Colon (tissue), 2 donors: ENCODE results near the gene ABTB2.
"Not testable (repeated sequence)": the region's sequence is repeated elsewhere in the genome, so short reads cannot be mapped to it uniquely, and the experiment has no call there.

ENCODE experiments used
- FAIRE-seq: peaks from 2 replicates; lab custom pipeline; 2012; peaks lifted over from hg19 to GRCh38; lab: Jason Lieb, UNC
- donor health status: control.
- donor health status: control.

ABTB2 gene

DNA sequence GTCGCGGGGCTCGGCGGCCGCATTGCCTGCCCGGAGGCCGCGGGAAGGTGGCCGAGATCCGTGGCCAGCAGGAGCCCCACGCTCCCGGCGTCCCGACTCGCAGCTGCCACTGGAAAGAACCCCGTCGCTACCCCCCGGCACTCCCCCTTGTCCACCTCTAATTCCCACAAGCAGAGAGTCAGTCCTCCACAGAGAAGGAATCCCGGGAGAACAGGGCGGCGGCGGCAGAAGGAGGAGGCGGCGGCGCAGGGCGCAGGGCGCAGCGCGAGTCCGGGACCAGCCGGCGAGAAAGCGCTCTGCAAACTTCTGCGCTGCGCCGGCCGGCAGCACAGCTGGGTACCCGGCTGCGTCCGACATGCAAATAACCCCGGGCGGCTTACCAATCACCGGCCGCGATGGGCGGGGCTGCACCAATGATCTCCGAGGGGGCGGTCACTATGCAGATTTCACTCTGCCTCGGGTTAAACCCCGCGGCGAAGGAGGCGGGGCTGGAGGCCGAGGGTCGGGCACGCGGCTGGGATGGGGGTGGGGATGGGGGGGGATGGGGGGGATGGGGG lies at the start of gene ABTB2:
TSS of gene ABTB2 (minus strand) at position 310 of the 557 bp plus-strand sequence.
- no peak for FAIRE-seq

DNA sequence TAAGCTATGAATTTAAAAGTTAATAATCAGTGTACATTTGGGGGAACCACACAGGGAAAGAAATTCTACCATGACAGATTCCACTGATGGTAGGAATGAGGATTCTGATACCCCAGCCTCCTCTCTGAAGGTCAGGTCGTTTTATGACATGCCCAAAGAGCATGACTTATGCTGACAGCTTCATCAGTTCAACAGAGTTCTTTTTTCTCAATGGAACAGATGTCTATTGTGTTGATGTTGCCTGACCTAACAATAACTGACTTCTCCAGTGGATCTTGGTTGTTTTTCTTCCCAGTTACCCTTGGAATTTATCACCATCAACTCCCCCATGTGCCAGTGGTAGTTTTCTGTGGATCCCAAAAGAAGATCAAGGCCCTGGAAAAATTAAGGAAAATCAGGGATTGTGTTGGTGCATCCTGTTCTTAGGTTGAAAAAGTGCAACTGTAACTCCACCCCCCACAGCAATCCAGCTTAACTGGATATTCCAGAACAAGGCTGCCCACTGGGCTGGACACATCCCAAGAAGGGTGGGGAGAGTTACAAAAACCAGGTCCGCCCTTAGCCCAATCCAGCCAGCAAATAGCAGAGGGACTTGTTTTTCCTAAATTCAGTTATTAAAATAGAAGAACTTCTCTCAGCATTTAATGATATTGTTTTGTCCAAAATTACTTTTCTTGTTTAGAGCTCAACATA lies 49.5 kb upstream of the ABTB2 start:
- FAIRE-seq, result no peak

DNA sequence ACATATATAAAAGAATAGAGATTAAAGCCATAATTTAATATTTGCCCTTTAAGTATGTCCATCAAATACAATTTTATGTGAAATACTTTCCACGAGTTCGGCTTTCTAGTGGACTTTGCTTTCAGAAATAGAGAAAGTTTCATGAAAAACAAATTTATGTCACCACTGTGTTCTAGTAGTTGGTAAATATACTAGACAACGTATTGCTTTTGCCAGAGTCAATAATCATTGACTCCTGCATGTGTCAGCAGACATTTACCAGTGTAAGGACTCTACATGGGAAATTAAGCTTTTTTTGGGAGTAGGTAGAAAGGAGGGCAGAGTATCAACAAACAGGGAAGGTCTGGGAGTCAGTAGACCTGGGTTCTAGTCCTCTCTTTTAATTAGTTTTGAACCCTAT lies 48.6 kb upstream of the ABTB2 start:
- FAIRE-seq, result no peak

DNA sequence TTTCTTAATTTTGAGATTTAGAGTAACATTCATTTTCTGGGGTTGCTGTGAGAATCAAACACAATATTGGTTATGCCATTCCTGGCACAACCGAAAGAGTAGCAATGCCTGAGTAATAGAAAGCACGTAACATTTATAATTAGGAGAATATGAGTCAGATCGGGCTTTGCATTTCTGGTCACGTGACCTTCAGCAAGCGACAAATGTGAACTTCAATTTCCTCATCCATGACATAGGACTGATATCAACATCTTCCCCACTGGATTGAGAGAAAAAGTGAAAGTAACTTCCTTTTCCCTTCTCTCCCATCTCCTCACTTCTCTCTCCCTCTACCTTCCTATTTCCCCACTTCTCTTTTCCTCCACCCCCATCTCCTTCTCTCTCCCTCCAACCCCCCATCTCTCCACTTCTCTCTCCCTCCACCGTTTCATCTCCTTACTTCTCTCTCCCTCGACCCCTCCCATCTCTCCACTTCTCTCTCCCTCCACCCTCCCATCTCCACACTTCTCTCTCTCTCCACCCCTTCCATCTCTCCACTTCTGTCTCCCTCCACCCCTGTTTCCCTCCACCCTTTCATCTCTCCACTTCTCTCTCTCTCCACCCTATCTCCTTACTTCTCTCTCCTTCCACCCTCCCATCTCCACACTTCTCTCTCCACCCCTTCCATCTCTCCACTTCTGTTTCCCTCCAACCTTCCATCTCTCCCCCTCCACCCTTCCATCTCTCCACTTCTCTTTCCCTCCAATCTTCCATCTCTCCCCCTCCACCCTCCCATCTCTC lies 47.5 kb upstream of the ABTB2 start:
- no peak for FAIRE-seq

DNA sequence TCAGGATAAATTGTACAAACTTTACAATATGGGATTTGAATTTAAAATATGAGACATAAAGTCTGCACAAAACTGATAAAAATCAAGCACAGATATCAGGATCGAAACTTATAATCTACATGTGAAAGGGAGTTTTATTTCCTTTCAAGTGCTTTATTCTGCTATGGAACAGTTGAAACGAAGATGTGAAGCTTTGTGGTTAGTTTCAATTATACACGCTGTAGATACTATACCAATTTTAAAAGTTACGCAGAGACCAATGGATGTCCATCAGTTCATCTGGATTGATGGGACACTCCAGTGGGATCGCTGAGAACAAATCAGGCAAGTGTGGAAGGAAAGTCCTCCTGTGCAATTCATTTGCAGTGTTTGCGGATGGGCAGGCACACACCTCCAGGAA lies 46.5 kb upstream of the ABTB2 start:
- FAIRE-seq, result no peak

DNA sequence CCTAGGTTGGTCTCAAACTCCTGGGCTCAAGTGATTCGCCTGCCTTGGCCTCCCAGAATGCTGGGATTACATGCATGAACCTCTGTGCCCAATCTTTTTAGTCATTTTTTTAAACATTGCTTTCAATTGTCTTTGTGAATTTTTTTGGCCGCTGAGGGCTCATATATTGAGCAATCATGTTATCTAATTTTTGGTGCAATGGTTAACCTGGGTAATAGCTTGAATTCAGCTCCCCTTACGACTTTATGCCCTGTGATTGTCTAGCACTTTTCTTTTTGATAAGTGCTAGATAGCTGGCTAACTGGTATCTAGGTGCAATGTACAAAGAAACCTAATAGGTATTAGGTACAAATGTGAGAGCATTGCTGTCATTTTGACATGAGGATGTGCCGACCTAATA lies 45.6 kb upstream of the ABTB2 start:
- no peak for FAIRE-seq

DNA sequence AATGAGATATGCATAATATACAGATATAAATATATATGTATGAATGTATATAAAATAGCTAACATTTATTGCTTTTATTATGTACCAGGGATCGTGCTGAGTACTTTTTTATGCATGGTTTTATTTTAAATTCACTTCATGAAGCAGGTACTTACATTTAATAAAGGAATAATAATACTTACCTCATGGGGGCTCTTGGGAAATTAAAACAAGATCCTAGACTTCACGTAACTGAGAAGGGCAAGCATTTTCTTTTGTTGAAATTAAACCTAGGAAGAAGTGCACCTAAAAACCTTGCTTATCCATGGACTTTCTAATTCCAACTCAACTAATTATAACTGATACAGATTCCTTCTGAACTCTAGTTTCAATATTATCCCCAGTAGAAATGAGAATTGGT lies 40.0 kb upstream of the ABTB2 start:
- FAIRE-seq, result no peak

DNA sequence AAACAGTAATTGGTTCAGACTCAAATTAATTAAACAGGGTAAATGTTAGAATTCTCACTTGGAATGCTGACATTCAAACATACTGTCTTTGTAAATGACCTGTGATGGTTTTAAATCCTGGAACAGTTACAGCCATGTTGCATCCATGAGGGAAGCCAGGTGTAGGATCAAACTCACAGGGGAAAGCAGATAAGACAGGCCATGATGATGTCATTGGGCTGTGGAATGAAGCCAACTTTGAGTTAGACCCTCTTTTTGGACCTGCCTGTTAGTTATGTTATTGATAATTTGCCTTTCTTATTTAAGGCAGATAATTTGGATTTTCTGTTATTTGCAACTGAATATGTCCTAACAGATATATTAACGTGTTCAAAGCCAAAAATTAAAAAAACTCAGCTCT lies 39.3 kb upstream of the ABTB2 start:
- FAIRE-seq, result no peak

DNA sequence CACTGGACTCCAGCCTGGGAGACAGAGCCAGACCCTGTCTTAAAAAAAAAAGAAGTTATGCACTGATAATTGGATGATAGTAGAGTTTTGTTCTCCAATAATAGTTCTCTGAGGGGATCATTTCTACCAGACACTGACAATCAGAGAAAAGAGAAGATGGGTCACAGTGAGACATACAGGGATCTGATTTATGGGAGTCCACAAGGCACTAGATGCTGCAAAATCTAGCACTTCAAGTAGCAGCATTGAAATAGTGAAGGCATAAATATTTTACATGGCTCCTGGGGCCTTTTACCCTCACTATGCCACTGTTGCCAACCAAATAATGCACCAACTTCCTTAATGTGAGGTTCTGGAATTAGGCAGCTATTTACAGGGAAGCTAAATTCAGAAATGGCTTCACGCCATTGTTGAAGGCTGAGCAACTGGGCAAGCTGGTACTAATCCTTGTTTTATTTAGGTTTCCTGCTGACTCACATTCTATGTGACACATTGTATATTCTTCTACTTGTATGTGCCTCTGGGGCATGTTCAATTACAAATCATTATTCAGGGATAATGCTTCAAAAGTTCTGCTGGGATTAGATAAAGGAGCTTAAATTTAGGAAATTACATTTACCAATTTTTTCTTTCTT lies 38.2 kb upstream of the ABTB2 start:
- FAIRE-seq, result no peak

DNA sequence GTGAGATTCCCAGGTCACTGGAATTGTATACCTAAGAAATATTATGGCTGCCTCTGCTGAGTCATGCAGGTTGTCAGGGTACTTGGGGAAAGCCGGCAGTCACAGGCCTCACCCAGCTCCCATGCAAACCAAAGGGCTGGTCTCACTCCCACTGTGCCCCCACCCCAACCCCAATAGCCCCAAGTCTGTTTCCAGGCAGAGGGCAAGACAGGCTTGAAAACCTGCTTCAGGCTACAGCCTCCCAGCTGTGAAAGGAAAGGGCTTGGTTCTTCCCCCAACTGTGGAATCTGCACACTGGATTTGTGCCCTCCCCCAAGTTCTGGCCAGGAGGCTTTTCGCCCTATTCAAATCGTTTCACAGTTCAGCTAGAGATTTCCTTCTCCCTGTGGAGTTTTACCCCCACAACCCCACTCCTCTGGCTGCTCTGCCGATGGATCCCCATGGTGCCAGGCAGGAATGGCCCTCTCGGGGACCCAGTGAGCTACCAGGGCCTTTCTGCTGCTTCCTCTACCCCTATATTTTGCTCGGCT lies 37.0 kb upstream of the ABTB2 start:
- no peak for FAIRE-seq

DNA sequence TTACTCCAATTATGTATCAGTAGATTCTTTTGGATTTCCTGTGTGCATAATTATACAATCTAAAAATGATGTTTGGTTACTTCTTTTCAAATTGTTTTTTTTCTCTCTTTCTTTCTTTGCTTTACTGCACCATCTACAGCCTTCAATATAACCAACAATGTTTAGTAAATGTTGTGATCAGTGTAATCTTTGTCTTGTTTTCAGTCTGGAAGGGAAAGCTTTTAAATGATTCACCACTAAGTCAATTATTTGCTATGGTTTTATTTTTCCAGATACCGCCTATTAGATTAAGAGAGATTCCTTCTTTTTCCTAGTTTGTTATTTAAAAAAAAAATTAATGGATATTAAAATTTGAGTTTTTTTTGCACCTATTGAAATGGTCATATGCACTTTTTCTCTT lies 29.8 kb upstream of the ABTB2 start:
- no peak for FAIRE-seq

DNA sequence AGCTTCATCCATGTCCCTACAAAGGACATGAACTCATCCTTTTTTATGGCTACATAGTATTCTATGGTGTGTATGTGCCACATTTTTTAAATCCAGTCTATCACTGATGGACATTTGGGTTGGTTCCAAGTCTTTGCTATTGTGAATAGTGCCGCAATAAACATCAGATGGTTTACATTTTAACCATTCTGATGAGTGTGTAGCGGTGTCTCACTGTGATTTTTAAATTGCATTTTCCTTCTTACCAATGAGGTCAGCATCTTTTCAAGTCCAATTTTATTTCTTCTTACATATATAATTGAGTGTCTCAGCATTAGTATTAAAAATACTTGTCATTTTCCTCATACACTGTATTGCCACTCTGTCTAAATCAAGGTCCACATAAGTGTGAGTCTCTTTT lies 28.5 kb upstream of the ABTB2 start:
- FAIRE-seq, result not testable (repeated sequence)

DNA sequence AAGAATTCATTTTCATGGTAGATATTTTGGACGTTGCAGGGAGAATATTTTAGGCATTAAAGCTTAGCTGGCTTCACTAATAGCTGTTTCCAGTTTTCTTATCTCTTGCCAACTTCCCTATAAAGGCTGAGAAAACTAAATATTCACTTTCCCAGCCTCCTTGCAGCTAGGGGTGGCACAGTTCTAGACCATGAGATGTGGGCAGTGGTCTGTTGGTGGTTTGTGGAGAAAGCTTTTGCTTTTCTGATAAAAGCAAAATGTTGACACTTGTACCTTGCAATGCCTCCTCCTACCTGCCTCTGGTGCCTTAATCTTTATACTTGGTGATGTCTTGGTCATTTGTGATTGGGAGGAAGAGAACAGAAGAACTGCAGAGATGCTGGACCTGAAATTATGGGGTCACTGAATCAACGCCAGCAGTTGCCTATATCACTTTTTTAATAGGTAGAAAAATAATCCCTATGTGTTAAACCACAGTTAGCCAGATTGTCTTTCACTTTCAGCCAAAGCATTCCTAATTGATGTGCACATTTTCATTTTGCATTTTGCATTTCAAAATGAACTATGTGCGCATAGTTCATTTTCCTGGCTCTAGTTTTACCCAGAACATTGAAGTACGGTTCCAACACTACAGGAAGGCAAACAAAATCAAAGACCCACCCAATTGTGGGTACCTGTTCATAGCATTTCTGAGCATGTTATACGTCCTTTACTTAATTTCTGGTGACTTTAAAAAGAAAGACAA lies 24.9 kb upstream of the ABTB2 start:
- FAIRE-seq, result no peak

DNA sequence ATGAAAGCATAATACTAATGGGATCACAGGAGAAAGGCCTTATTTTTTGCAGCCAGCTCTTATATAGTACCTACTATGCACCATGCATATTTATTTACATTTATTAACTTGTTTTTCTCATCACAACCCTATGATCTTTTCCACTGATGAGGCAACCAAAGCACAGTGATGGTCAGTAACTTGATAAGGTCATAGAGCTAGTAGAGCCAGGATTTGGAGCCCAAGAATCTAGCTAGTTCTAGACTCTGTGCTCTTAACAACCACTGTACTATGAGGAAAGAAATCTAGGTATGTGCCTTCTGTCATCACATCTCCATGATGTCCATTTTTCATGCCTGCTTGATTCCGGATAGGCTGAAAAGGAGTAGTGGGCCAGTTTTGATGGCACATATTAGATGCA lies 24.0 kb upstream of the ABTB2 start:
- no peak for FAIRE-seq

DNA sequence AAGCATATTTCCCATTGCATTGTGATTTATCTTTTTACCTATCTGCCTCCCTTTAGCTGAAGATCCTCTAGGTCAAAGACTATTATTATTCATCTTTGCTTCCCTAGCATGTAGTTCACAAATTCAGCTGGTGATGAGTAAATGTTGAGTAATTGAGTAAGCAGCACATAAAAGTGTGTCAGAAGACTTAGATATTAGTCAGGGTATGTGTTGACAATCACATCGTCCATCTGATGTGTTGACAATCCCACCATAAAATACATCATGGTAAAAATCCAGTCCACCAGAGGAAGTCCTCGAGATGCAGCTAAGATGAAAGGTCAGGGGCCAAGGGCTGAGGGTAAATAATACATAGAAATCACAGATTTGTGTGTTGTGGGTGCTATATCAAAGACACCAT lies 22.9 kb upstream of the ABTB2 start:
- no peak for FAIRE-seq

DNA sequence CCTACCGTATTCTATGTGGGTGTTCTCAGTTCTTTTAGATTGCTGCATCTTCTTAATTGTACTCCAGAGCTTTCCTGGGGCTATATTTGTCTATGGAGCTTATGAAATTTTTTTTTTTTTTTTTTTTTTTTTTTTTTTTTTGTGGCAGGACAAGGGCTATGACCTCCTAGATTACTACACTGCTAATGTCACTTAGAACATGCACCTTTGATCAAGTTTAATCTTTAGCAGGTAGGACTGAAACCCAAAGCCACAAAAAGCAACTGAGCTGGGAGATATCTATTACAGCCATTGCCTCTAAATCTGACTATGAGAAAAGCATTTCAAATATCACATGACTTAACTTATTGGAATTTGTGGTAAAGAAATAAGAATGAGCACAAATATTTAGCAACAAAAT lies 21.7 kb upstream of the ABTB2 start:
- FAIRE-seq, result no peak

DNA sequence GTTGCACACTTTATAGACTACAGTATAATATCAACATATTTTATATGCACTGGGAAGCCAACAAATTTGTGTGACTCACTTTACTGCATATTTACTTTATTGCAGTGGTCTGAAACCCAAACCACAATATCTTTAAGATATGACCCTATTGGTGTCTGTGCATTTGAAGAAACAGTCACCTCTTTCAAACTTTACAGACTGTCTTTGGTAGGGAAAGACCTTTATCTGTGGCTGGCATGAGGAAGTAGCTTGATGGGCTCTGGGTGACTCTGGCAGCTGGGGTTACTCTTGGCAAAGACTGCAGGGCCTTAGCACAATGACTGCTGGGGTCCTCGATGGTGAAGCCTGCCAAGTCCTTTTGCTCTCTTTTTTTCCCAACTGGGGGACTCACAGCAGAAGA lies 21.3 kb upstream of the ABTB2 start:
- no peak for FAIRE-seq

DNA sequence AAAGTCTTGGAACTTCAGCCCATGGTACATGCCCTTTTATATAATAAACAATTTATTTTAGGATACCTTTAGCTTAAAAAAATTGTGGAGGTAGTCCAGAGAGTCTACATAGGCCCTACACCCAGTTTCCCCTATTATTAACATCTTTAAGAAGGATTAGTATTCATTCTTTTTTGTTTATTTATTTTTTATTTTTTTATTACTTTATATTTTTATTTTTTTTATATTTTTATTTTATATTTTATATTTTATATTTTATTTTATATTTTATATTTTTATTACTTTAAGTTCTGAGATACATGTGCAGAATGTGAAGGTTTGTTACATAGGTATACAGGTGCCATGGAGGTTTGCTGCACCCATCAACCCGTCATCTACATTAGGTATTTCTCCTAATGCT lies 15.9 kb upstream of the ABTB2 start:
- peak; percentile 78 for FAIRE-seq

DNA sequence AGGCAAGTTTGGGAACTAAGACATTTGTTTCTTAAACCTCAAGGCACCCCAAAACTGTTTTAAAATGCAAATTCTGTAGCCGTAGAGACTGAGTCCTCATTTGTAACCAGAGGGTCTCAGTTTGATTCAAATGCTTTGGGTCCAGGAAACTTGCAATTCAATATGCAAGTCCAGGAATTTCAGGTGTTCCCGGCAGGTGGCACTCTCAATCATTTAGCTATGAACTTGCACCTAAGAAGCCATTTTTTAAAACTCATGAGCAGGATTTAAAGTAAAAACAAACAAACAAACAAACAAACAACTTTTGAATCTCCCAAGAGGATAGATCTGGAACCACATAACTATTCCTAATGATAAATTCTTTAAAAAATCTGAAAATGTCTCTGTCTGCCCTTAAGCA lies 8.7 kb upstream of the ABTB2 start:
- no peak for FAIRE-seq

DNA sequence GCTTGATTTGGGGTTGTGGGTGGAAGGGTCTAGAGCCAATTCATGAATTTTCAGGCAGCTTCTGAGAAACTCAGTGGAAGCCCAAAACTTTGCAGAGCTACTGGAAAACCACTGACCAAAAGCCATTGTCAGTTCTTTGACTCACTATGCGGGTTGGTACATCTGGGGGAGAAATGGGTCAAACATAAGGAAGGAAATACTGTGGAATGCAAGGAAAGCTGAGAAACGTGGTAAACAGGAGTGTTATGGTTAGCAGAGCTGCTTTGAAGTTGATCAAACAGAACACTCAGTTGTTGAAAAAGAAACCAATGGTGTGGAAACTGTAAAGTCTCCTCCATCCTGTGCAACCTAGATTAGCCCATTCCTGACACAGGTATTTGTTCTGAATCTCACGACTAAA lies 6.3 kb upstream of the ABTB2 start:
- no peak for FAIRE-seq

DNA sequence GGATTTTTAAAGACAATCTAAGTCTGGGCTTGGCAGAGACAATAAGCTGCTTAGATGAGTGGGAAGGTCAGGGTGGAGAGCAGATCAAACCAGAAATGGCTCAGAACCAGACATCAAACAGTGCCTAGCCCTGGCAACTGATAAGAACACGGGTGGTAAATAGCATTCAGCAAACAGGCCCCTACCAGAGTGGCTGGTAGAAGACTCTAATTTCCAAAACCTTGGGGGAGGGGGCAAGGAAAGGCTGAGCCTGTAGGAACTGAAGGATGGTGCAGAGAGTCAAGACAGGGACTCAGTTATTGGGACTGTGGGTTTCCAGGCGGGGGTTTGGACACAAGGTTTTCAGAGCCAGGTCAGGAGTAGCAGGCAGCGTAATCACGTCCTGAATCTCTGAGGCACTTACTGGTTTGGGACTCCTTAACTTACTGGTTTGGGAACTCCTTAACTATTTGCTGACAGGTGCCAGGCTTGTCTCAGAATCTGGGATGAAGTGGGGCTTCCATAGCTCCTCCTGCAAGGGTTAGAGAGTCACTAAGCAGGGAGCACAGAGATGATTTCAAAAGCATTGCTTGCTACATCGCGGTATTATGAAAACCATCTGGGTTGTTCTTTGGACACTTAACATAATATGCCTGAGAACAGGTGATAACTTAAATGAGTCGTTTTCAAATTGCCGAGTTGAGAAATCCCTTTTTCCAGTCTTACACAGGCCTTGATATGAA lies 5.7 kb upstream of the ABTB2 start:
- FAIRE-seq, result no peak

DNA sequence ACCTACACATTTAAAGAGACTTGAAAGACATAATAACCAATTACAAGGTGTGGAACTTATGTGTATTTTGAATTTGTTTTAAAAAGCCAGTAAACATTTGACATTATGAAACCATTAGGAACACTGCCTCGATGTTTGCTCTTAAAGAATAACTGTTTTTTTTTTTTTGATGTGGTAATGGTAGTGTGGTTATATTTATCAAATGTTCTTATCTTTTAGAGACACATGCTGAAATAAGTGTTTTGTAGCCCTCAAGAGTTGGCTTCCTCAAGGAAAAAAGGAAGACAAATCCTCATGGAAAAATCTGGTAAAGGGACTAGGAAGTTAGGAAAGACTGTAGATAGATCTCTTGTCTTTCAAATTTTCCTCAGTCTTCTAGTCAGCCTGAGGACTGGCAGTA lies 2.2 kb upstream of the ABTB2 start:
- FAIRE-seq, result no peak
